KOPT-K1 (cell line): ENCODE data around the gene CREBZF.
"Not testable (repeated sequence)": the region's sequence is repeated elsewhere in the genome, so short reads cannot be mapped to it uniquely, and the experiment has no call there.

Experiments used
- H3K27ac ChIP-seq: fragments of 200-600 bp; sonication (generic); 2 replicates; pipeline ENCODE4 v1.5.1; 2016; ENCODE audit warnings: antibody characterized with exemption, mild to moderate bottlenecking, low read depth, low read length; ENCODE audit not compliant: poor library complexity, severe bottlenecking
- H3K36me3 ChIP-seq: fragments of 200-600 bp; sonication (generic); 2 replicates; pipeline ENCODE4 v1.5.1; 2017; ENCODE audit warnings: antibody characterized with exemption, mild to moderate bottlenecking, low read length, moderate library complexity; ENCODE audit not compliant: insufficient read depth
- H3K9me3 ChIP-seq: fragments of 200-600 bp; sonication (generic); 2 replicates; pipeline ENCODE4 v1.5.1; 2017; ENCODE audit warnings: antibody characterized with exemption, low read length, mild to moderate bottlenecking; ENCODE audit not compliant: insufficient read depth, poor library complexity, severe bottlenecking

Gene CREBZF

DNA sequence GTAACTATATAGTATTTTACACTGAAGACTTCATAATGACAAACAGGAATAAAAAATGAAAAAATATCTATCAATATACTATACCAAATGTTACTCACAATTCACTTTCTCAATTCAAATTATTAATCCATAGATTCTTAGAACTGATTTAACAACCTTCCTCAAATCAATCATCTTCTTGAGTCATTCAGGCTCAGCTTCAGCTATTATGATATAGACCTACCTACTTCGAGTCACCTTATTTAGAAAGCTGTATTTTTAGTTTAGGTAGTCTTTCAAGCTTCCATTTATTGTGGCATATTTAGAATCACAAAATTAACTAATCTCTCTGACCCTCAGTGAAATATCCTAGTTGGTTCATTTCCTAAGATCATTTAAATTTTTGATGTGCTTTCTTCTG is 8.2 kb downstream of the CREBZF start:
- peaks cover 92% of the 10 kb centered on the region for H3K36me3 ChIP-seq
- H3K9me3 ChIP-seq, result no peaks in the 10 kb centered on the region
- H3K27ac ChIP-seq, result no peak overlapping the region

- H3K27ac ChIP-seq, H3K9me3 ChIP-seq: not testable (repeated sequence)
- H3K36me3 ChIP-seq, result peaks cover 85% of the 10 kb centered on the region
These were observed 10.6 kb downstream of the CREBZF start for GRCh38 chr11:85654343-85654742.

- H3K27ac ChIP-seq, result no peak overlapping the region
- H3K9me3 ChIP-seq, result no peaks in the 10 kb centered on the region
- H3K36me3 ChIP-seq, result peaks cover 71% of the 10 kb centered on the region
These were observed 12.0 kb downstream of the CREBZF start for GRCh38 chr11:85652786-85653447.

DNA sequence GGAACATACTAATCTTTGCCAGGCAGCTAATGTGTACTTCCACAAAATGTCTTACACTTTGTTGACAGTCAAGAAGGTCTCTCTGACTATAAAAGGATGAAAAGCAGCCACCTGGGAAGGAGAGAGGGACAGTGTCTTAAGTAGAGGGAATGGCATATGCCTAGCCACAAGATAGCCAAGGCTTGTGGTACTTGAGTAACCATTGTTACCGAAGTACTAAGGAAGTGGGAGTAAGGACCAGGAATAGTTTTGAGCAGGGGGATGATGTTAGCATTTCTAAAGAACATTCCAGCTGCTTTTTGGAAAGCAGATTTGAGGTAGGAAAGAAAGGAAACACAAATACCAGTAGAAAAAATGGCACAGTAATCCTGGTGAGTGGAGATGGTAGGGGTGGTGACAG is 13.8 kb downstream of the CREBZF start:
- Histone ChIP-seq H3K9me3 (no peaks in the 10 kb centered on the region), H3K27ac (no peak overlapping the region), H3K36me3 (peaks cover 53% of the 10 kb centered on the region)

DNA sequence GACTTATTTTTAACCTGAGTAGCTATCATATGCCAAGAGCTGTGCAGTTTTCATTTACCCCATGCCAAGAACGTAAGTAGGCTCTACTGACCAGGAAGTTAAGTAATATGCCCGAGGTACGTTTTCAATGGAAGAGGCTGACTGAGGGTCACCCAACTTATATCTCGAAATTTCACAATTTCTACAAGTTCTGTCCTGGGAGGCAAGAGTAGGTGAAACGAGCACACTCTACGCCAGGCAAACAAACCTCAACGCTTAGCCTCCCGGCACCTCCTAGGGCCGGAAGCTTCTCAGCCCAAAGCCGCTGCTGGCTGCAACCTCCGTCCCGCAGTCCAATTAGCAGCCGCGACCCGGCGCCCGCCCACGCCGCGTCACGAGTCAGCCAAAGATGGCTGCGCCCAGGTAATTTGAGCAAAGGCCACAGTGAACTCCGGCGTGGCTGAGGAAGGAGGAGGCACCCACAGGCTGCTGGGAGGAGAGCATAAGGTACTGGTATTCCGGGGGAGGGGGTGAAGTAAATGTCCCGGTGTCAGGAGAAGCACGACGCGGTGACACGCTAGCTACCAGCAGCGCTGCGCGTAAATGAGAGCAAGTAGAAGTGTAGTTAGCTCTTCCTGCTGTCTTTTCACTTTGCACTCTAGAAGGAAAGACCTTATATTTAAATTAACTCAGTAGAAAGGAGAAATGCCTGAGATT is 17.2 kb downstream of the CREBZF start, which contains the start of gene TMEM126A:
Gene TMEM126A (plus strand): TSS at position 364 of the 696 bp plus-strand sequence. CDS start 2,289 bp downstream, outside the sequence.
- H3K27ac ChIP-seq, result peak within 1 kb of the TSS; percentile 67
- no peaks in the 10 kb centered on the region for H3K9me3 ChIP-seq
- peaks cover 21% of the 10 kb centered on the region for H3K36me3 ChIP-seq

DNA sequence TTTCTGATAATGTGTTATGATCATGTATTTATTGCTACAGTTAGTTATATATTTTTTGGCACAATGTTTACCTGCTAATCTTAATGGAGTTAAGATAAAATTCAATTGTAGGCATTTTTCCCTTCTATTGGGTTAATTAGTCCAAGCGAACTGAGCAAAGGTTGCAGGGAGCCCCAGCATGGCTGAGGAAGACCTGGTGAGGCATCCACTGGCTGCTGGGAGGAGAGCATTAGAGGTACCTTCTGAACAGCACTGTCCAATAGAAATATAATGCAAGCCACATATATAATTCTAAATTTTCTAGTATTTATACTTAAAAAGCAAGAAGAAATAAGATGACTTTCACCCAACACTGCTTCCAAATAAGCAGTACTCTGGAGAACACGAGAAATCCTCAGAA is 17.9 kb downstream of the CREBZF start:
- peak overlapping the region; percentile 67 for H3K27ac ChIP-seq
- peaks cover 19% of the 10 kb centered on the region for H3K36me3 ChIP-seq
- H3K9me3 ChIP-seq, result no peaks in the 10 kb centered on the region

- no peak overlapping the region for H3K27ac ChIP-seq
- H3K36me3 ChIP-seq, result peaks cover 11% of the 10 kb centered on the region; the same call in 1 of the 2 replicates
- no peaks in the 10 kb centered on the region for H3K9me3 ChIP-seq
These were observed 21.7 kb downstream of the CREBZF start for GRCh38 chr11:85643191-85643614.

- H3K9me3 ChIP-seq, result no peaks in the 10 kb centered on the region
- H3K36me3 ChIP-seq, result peaks cover 72% of the 10 kb centered on the region
- no peak overlapping the region for H3K27ac ChIP-seq
These were observed 30.2 kb downstream of the CREBZF start for GRCh38 chr11:85634747-85635146.

GRCh38 chr11:85628771-85629341 is 36.1 kb downstream of the CREBZF start:
- Histone ChIP-seq H3K27ac (peak overlapping the region; percentile 62), H3K9me3 (no peaks in the 10 kb centered on the region), H3K36me3 (peaks cover 19% of the 10 kb centered on the region)

- H3K36me3 ChIP-seq, result peaks cover 13% of the 10 kb centered on the region
- H3K27ac ChIP-seq, result peak within 1 kb of the TSS; percentile 62
- no peaks in the 10 kb centered on the region for H3K9me3 ChIP-seq
These were observed 36.7 kb downstream of the CREBZF start, which contains the start of gene TMEM126B for GRCh38 chr11:85627998-85628770. TSS of gene TMEM126B (plus strand) at chr11:85628593. CDS start at chr11:85628608, 15 bp downstream.

DNA sequence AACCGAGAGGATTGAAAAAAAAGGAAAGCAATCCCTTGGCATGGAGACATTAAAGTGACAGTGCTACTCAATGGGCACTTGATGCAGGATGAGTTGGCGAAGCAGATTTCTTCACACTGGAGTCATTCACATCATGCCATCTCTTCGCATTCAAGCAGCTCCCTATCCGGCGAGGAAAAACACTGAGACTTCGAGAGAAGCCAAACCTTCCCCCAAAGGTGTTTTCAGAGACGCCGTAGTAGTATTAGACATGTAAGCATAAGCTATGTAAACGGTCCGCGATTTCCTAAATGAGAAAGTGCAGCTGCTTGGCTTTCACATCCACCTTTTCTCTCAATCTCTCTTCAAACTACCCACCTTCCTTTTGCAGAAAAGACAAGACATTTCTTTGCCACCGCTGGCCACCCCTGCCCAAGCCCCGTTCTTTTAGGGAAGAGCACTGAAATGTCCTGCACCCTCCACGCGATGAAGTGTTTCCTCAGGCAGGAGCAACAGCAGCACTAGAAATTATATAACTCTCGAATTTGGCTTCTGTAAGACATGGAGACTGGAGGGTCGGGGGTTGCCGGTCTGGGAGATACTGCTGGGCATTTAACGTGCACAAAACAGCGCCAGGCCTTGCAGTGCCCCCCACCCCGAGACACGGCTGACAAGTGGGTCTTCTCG is 37.5 kb downstream of the CREBZF start, which contains the start of gene DLG2:
Gene DLG2 (minus strand): TSS at position 13 of the 666 bp plus-strand sequence.
- Histone ChIP-seq H3K36me3 (peaks cover 13% of the 10 kb centered on the region), H3K9me3 (no peaks in the 10 kb centered on the region), H3K27ac (peak within 1 kb of the TSS; percentile 46)

DNA sequence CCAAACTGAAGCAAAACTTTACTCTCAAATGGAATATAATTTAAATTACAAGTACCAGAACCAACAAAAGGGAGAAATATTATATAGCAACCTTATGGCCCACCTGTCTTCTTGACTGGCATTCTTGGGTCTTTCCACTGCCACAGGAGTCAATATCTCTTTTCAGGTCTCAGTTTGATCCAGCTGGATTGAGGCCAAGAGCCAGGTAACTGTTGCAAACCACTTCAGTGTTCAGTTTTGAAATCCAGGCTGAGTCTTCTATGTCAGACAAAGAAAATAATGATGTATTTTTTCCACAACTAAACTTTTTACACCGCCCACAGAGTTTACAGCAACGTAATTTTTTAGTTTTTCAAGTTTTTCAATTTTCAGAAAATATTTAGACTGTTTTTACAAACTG is 38.4 kb downstream of the CREBZF start:
- peaks cover 6% of the 10 kb centered on the region for H3K36me3 ChIP-seq
- H3K27ac ChIP-seq, result no peak overlapping the region
- no peaks in the 10 kb centered on the region for H3K9me3 ChIP-seq

GRCh38 chr11:85620256-85620655 is 44.7 kb downstream of the CREBZF start:
- Histone ChIP-seq H3K27ac (no peak overlapping the region), H3K36me3 (no peaks in the 10 kb centered on the region), H3K9me3 (no peaks in the 10 kb centered on the region)

DNA sequence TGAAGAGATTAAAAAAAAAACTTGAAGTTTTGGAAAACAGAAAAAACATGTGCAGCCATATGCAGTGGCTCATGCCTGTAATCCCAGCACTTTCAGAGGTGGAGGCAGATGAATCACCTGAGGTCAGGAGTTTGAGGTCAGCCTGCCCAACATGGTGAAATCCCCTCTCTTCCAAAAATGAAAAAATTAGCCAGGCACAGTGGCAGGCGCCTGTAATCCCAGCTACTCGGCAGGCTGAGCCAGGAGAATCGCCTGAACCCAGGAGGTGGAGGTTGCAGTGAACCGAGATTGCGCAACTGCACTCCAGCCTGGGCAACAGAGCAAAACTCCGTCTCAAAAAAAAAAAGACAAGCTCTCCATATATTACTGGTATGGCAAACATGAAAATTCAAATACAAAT is 45.4 kb downstream of the CREBZF start:
- no peak overlapping the region for H3K27ac ChIP-seq
- H3K9me3 ChIP-seq, result no peaks in the 10 kb centered on the region

More for the DNA sequence above, 45.4 kb downstream of the CREBZF start:
- no peaks in the 10 kb centered on the region for H3K36me3 ChIP-seq
